GM12878 (cell line): ENCODE results near the gene SLC50A1. TPM values are rescaled to one million over a fixed set of nuclear protein-coding genes. Genes with fewer than 3 reads are reported as not detected.
"Not testable (repeated sequence)": the region's sequence is repeated elsewhere in the genome, so short reads cannot be mapped to it uniquely, and the experiment has no call there.

Experiments used
- ATAC-seq: fragments of 200-7000 bp; cut with Tn5 transposase; 3 replicates; pipeline ENCODE4 v1.9.1; 2020; ENCODE audit warnings: mild to moderate bottlenecking, moderate library complexity
- BruUV-seq: library from RNA; stranded (reverse); fragments of 400-500 nt; replicated peaks from 2 replicates; lab custom pipeline; 2021; lab: Mats Ljungman, UMichigan
- CTCF ChIA-PET: fragments of 300-600 bp; sonication (Branson Sonifier 250); formaldehyde crosslinking; extraction: SDS; loops from one replicate; lab custom pipeline; 2021; ENCODE audit warnings: inconsistent platforms; lab: Yijun Ruan, JAX
- POLR2A ChIA-PET: fragments of 350-600 bp; formaldehyde crosslinking; extraction: SDS; loops from one replicate; lab custom pipeline; 2021; ENCODE audit warnings: inconsistent platforms; lab: Charles Lee
- RAD21 ChIA-PET: fragments of 300-600 bp; sonication (Branson Sonifier 250); formaldehyde crosslinking; loops from one replicate; lab custom pipeline; 2023; ENCODE audit warnings: antibody characterized with exemption; ENCODE audit not compliant: unreplicated experiment; lab: Charles Lee
- SMC1A ChIA-PET: fragments of 300-600 bp; sonication (Branson Sonifier 250); formaldehyde crosslinking; loops from one replicate; lab custom pipeline; 2023; ENCODE audit not compliant: unreplicated experiment, uncharacterized antibody; lab: Charles Lee
- DNase-seq: peaks from one replicate; pipeline ENCODE4 v3.0.0-alpha.2; 2011; ENCODE audit warnings: low read depth, low spot score
- FAIRE-seq: peaks from 3 replicates; lab custom pipeline; 2011; peaks lifted over from hg19 to GRCh38; lab: Jason Lieb, UNC
- H2AFZ ChIP-seq: 2 replicates; pipeline ENCODE4 v1.6.0; 2011; ENCODE audit warnings: low read depth, low read length, control low read depth; ENCODE audit not compliant: control insufficient read depth
- H3K27ac ChIP-seq: 2 replicates; pipeline ENCODE4 v1.5.1; 2011; ENCODE audit warnings: control low read depth; ENCODE audit not compliant: control insufficient read depth, insufficient read depth
- H3K27me3 ChIP-seq, 2 experiments: replicated peaks in 1 of 2; 2 replicates each; pipeline versions ENCODE4 v1.6.0 to v1.6.1; 2011; ENCODE audit warnings: low read length in 1 of 2; ENCODE audit not compliant: control insufficient read depth in 2 of 2, insufficient read depth in 2 of 2
- H3K36me3 ChIP-seq, 2 experiments: 2 replicates each; pipeline ENCODE4 v1.5.1; 2011; ENCODE audit warnings: low read length in 1 of 2; ENCODE audit not compliant: control insufficient read depth in 2 of 2, insufficient read depth in 2 of 2
- H3K4me1 ChIP-seq: 2 replicates; pipeline ENCODE4 v1.6.1; 2011; ENCODE audit warnings: mild to moderate bottlenecking, low read length, moderate library complexity, mixed read lengths; ENCODE audit not compliant: control insufficient read depth, insufficient read depth
- H3K4me2 ChIP-seq: 2 replicates; pipeline ENCODE4 v1.6.0; 2011; ENCODE audit warnings: control low read depth; ENCODE audit not compliant: control insufficient read depth, insufficient read depth
- H3K4me3 ChIP-seq: fragments of 200-600 bp; sonication (generic); 2 replicates; pipeline ENCODE4 v1.5.1; 2016
- H3K79me2 ChIP-seq: 2 replicates; pipeline ENCODE4 v1.6.0; 2011; ENCODE audit warnings: low read length; ENCODE audit not compliant: control insufficient read depth, insufficient read depth
- H3K9ac ChIP-seq: 2 replicates; pipeline ENCODE4 v1.8.0; 2011; ENCODE audit warnings: low read length, control low read depth, mixed read lengths; ENCODE audit not compliant: control insufficient read depth, insufficient read depth
- H3K9me3 ChIP-seq: replicated peaks from 3 replicates; pipeline ENCODE4 v1.5.1; 2011; ENCODE audit warnings: mild to moderate bottlenecking, low read length; ENCODE audit not compliant: control insufficient read depth, insufficient read depth
- H4K20me1 ChIP-seq: 2 replicates; pipeline ENCODE4 v1.6.0; 2011; ENCODE audit not compliant: control insufficient read depth, insufficient read depth
- ASH2L ChIP-seq: fragments of 300-600, 200-600 bp; sonication (generic); IDR thresholded peaks from 2 replicates; pipeline ENCODE4 v1.6.1; 2017; ENCODE audit warnings: low read depth, mild to moderate bottlenecking, borderline replicate concordance
- BACH1 ChIP-seq: fragments of 450-650 bp; IDR thresholded peaks from 2 replicates; pipeline ENCODE4 v1.6.1; 2017; ENCODE audit warnings: mild to moderate bottlenecking, borderline replicate concordance
- CHD1 ChIP-seq: IDR thresholded peaks from 2 replicates; pipeline ENCODE4 v1.6.1; 2012; ENCODE audit warnings: low read depth, low read length, improper control_type of control experiment
- NBN ChIP-seq: fragments of 450-650 bp; IDR thresholded peaks from 2 replicates; pipeline ENCODE4 v1.6.1; 2016
- RB1 ChIP-seq: fragments of 450-650 bp; formaldehyde crosslinking; IDR thresholded peaks from 2 replicates; pipeline ENCODE4 v1.6.1; 2017; ENCODE audit warnings: mild to moderate bottlenecking, borderline replicate concordance
- SREBF1 ChIP-seq: IDR thresholded peaks from 2 replicates; pipeline ENCODE4 v1.6.1; 2012; ENCODE audit warnings: mild to moderate bottlenecking, low read length
- TCF12 ChIP-seq: IDR thresholded peaks from 2 replicates; pipeline ENCODE4 v1.6.1; 2011; ENCODE audit warnings: low read depth, mild to moderate bottlenecking, low read length
- WGBS: methylation state at CpG from one replicate; pipeline ENCODE4 v1.1.6; 2016; ENCODE audit warnings: low lambda C conversion rate; ENCODE audit not compliant: insufficient replicate concordance, insufficient coverage; ENCODE audit errors: missing lambda C conversion rate; 5-methylcytosine and 5-hydroxymethylcytosine counted together
- in situ Hi-C: fragments of 300-500 bp; cut with MboI; formaldehyde crosslinking; loops from 9 replicates; pipeline ENCODE4 v1.14.3; 2018; ENCODE audit warnings: mixed read lengths
- intact Hi-C: fragments of 100-400 bp; cut with micrococcal nuclease; formaldehyde crosslinking; loops from one replicate; pipeline ENCODE4 v1.14.2; 2022; ENCODE audit not compliant: unreplicated experiment
- polyA plus RNA-seq, 11 experiments: library from polyadenylated mRNA; depleted of rRNA in 4 of 11; unstranded in 6 of 11; stranded (reverse) in 5 of 11; fragments of >200 nt; fragmentation: Nextera tagmentation in 4 of 11; fragmentation: Illumina TruSeq in 1 of 11; extraction: Ambion mirVana in 4 of 11; extraction: Trizol in 1 of 11; gene quantifications; 1 replicate in 1 of 11; 2 replicates in 10 of 11; pipeline versions ENCODE4 v1.2.1 to v1.2.3, GENCODE V29; 2011 to 2016; ENCODE audit warnings: inconsistent platforms in 2 of 11, missing spikeins in 2 of 11, low read depth in 1 of 11
- total RNA-seq, 4 experiments: library from RNA; depleted of rRNA in 3 of 4; stranded (reverse); fragments of >200 nt in 3 of 4; fragmentation: Illumina TruSeq in 1 of 4; extraction: Trizol in 1 of 4; gene quantifications; 2 replicates each; pipeline versions ENCODE4 v1.2.1 to v1.2.3, GENCODE V29; 2013 to 2021
- TF ChIP-seq, protein P1 (sequence below): fragments of 150-350 bp; IDR thresholded peaks from 2 replicates; pipeline ENCODE4 v1.6.1; 2014; ENCODE audit warnings: mild to moderate bottlenecking, low read depth, low read length
- TF ChIP-seq, protein P2 (sequence below): fragments of 450-650 bp; IDR thresholded peaks from 2 replicates; pipeline ENCODE4 v1.6.1; 2017; ENCODE audit warnings: mild to moderate bottlenecking, moderate library complexity

SLC50A1 gene
- total and polyA plus RNA-seq, 10 of the 15 experiments (the other 5 are each of a cell fraction or from before 2014, with no cell fraction given): 32.5 to 85.6 (median 54.0) TPM

DNA sequence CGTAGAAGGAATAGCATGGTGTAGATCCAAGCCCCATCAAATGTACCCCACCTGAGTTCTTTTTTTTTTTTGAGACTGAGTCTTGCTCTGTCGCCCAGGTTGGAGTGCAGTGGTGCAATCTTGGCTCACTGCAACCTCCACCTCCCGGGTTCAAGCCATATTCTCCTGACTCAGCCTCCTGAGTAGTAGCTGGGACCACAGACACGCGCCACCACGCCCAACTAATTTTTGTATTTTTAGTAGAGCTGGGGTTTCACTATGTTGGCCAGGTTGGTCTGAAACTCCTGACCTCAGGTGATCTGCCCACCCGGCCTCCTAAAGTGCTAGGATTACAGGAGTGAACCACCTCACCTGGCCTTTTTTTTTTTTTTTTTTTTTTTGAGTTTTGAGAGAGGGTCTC is 17.6 kb upstream of the SLC50A1 start:
- ChIA-PET SMC1A (interaction anchor here (0.6 to 1.5 kb wide), 3 partner anchors 12 to 1081 kb away, joined by 3 to 5 read pairs (median 3); no protein-coding TSS in a partner anchor), RAD21 (interaction anchor here (0.7 to 1.4 kb wide), 3 partner anchors 49 to 192 kb away, joined by 3 read pairs; partner anchors contain the start of gene KRTCAP2), CTCF (interaction anchor here (0.8 to 2.9 kb wide), 4 partner anchors 23 to 67 kb away, joined by 3 to 10 read pairs (median 3); partner anchors contain the start of gene ADAM15)
- H3K9me3 ChIP-seq, POLR2A ChIA-PET, in situ Hi-C loops, intact Hi-C loops, H3K36me3 ChIP-seq, BruUV-seq, H3K9ac ChIP-seq, DNase-seq, H3K27me3 ChIP-seq, H3K27ac ChIP-seq, H3K79me2 ChIP-seq, H2AFZ ChIP-seq, H4K20me1 ChIP-seq, ATAC-seq, H3K4me3 ChIP-seq, FAIRE-seq, H3K4me2 ChIP-seq, H3K4me1 ChIP-seq: not testable (repeated sequence)
- 11% methylated on average over 7 of the region's 7 CpGs for WGBS

DNA sequence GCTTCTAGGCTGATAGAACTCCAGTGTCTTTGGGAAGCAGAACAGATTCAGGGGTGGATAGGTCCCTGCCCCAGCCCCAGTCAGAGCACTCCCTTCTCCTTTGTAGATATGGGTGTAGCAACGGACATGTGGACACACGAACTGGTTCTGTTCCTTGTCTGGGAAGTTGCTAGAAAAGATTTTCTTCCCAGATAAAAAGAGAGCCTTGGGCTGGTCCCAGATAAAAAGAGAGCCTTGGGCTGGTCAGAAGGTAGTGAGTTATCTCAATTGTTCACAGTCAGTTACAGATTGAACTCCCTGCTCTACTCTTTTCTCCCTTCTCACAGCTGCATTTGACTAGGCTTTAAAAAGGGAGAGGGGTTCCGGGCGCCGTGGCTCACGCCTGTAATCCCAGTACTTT is 15.4 kb upstream of the SLC50A1 start:
- Histone ChIP-seq H4K20me1 (no peaks in the 10 kb centered on the region), H3K4me3 (no peak overlapping the region), H3K4me2 (no peak overlapping the region), H3K27me3 (peaks cover 0 to 4% of the 10 kb centered on the region in 2 experiments; a peak in 1 of 4 replicates), H3K27ac (no peak overlapping the region), H3K9ac (no peak overlapping the region), H3K79me2 (no peaks in the 10 kb centered on the region), H3K36me3 (no peaks in the 10 kb centered on the region), H3K4me1 (peaks cover 5% of the 10 kb centered on the region; the same call in 1 of the 2 replicates), H3K9me3 (no peaks in the 10 kb centered on the region), H2AFZ (no peak overlapping the region)
- WGBS: 0% methylated on average over 6 of the region's 6 CpGs
- POLR2A ChIA-PET: interaction anchor here (1.0 kb wide), 1 partner anchor 12 kb away, joined by 3 read pairs; no protein-coding TSS in a partner anchor
- ATAC-seq (no peak), FAIRE-seq (no peak), DNase-seq (no peak)
- in situ Hi-C loops (no loop called here), intact Hi-C loops (no loop called here)
- no TSS peak for BruUV-seq
- CTCF ChIA-PET: interaction anchor here (1.0 to 2.1 kb wide), 3 partner anchors 8 to 53 kb away, joined by 3 to 5 read pairs (median 4); partner anchors contain the start of gene KRTCAP2
- SMC1A ChIA-PET: no interaction called here
- RAD21 ChIA-PET: no interaction called here
- TF ChIP-seq, protein P1, sequence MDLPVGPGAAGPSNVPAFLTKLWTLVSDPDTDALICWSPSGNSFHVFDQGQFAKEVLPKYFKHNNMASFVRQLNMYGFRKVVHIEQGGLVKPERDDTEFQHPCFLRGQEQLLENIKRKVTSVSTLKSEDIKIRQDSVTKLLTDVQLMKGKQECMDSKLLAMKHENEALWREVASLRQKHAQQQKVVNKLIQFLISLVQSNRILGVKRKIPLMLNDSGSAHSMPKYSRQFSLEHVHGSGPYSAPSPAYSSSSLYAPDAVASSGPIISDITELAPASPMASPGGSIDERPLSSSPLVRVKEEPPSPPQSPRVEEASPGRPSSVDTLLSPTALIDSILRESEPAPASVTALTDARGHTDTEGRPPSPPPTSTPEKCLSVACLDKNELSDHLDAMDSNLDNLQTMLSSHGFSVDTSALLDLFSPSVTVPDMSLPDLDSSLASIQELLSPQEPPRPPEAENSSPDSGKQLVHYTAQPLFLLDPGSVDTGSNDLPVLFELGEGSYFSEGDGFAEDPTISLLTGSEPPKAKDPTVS: no peak
- TF ChIP-seq ASH2L (no peak), TCF12 (no peak), RB1 (no peak), NBN (no peak), SREBF1 (no peak), BACH1 (no peak), CHD1 (no peak)
- TF ChIP-seq, protein P2, sequence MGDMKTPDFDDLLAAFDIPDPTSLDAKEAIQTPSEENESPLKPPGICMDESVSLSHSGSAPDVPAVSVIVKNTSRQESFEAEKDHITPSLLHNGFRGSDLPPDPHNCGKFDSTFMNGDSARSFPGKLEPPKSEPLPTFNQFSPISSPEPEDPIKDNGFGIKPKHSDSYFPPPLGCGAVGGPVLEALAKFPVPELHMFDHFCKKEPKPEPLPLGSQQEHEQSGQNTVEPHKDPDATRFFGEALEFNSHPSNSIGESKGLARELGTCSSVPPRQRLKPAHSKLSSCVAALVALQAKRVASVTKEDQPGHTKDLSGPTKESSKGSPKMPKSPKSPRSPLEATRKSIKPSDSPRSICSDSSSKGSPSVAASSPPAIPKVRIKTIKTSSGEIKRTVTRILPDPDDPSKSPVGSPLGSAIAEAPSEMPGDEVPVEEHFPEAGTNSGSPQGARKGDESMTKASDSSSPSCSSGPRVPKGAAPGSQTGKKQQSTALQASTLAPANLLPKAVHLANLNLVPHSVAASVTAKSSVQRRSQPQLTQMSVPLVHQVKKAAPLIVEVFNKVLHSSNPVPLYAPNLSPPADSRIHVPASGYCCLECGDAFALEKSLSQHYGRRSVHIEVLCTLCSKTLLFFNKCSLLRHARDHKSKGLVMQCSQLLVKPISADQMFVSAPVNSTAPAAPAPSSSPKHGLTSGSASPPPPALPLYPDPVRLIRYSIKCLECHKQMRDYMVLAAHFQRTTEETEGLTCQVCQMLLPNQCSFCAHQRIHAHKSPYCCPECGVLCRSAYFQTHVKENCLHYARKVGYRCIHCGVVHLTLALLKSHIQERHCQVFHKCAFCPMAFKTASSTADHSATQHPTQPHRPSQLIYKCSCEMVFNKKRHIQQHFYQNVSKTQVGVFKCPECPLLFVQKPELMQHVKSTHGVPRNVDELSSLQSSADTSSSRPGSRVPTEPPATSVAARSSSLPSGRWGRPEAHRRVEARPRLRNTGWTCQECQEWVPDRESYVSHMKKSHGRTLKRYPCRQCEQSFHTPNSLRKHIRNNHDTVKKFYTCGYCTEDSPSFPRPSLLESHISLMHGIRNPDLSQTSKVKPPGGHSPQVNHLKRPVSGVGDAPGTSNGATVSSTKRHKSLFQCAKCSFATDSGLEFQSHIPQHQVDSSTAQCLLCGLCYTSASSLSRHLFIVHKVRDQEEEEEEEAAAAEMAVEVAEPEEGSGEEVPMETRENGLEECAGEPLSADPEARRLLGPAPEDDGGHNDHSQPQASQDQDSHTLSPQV: no peak
